HUDEP-2 (cell line): ENCODE results near the gene PRRG4.

ENCODE experiments used
- DNase-seq, 76 experiments: peaks; one replicate each; lab custom pipeline; 2025; ENCODE audit not compliant: unreplicated experiment in 76 of 76; lab: John Stamatoyannopoulos, UW

Gene PRRG4

GRCh38 chr11:32905028-32905667 is 75.4 kb downstream of the PRRG4 start:
- no peak for DNase-seq
